CD4-positive, alpha-beta T cell treated with Interleukin-21 for 1 hour (primary cell): Measurements from ENCODE around the gene FBXW11.
A peak's percentile ranks its signal among the peaks of the same experiment; 100 is the strongest.

Experiments used
- DNase-seq: peaks from one replicate; pipeline ENCODE4 v3.0.0-alpha.2; 2020

FBXW11 gene

GRCh38 chr5:172015346-172015745 is 8.9 kb upstream of the FBXW11 start:
- DNase-seq, result no peak

- no peak for DNase-seq
These were observed 3.8 kb upstream of the FBXW11 start for GRCh38 chr5:172010278-172010677.

- no peak for DNase-seq
These were observed 3.3 kb upstream of the FBXW11 start for GRCh38 chr5:172009536-172010270.

GRCh38 chr5:172008689-172009141 is 2.3 kb upstream of the FBXW11 start:
- no peak for DNase-seq

GRCh38 chr5:172008111-172008455 is 1.6 kb upstream of the FBXW11 start:
- no peak for DNase-seq

- DNase-seq, result no peak
These were observed 1.0 kb upstream of the FBXW11 start for GRCh38 chr5:172007175-172008110.

- DNase-seq, result peak; percentile 14
These were observed 624 bp downstream of the FBXW11 start for GRCh38 chr5:172005708-172006320.

- DNase-seq, result peak; percentile 35
These were observed 1.6 kb downstream of the FBXW11 start for GRCh38 chr5:172004824-172005237.

GRCh38 chr5:172003746-172004145 is 2.7 kb downstream of the FBXW11 start:
- no peak for DNase-seq

GRCh38 chr5:172002840-172003512 is 3.5 kb downstream of the FBXW11 start:
- no peak for DNase-seq

- peak; percentile 47 for DNase-seq
These were observed 4.1 kb downstream of the FBXW11 start for GRCh38 chr5:172002310-172002709.

- no peak for DNase-seq
These were observed 6.6 kb downstream of the FBXW11 start for GRCh38 chr5:171999877-172000276.

GRCh38 chr5:171999100-171999499 is 7.3 kb downstream of the FBXW11 start:
- no peak for DNase-seq

GRCh38 chr5:171997011-171997410 is 9.4 kb downstream of the FBXW11 start:
- no peak for DNase-seq

- no peak for DNase-seq
These were observed 13.6 kb downstream of the FBXW11 start for GRCh38 chr5:171992813-171993212.

- DNase-seq, result no peak
These were observed 14.1 kb downstream of the FBXW11 start for GRCh38 chr5:171992305-171992704.

GRCh38 chr5:171990713-171991015 is 15.8 kb downstream of the FBXW11 start:
- DNase-seq, result no peak

- DNase-seq, result no peak
These were observed 16.3 kb downstream of the FBXW11 start for GRCh38 chr5:171989946-171990712.

- no peak for DNase-seq
These were observed 17.2 kb downstream of the FBXW11 start for GRCh38 chr5:171989276-171989675.

- DNase-seq, result no peak
These were observed 19.7 kb downstream of the FBXW11 start for GRCh38 chr5:171986772-171987171.

GRCh38 chr5:171984748-171985419 is 21.6 kb downstream of the FBXW11 start:
- peak; percentile 62 for DNase-seq

- DNase-seq, result no peak
These were observed 24.6 kb downstream of the FBXW11 start for GRCh38 chr5:171981847-171982246.
